ENCODE data around the gene THTPA.

GRCh38 chr14:23547924-23548323, 8.1 kb upstream of the THTPA start:
- TF ChIP-seq CTCF (IDR thresholded peaks at IDR 0.05) = no peak
- TF ChIP-seq POLR2A (IDR thresholded peaks at IDR 0.05) = no peak

Data from esophagus squamous epithelium (tissue), 4 donors.